SK-N-SH (cell line): ENCODE measurements around the gene TULP4. TPM values are rescaled to one million over a fixed set of nuclear protein-coding genes. Genes with fewer than 3 reads are reported as not detected.

ENCODE experiments used
- CTCF ChIA-PET: fragments of 300-600, 350-600 bp; formaldehyde crosslinking; extraction: SDS; loops from one replicate; lab custom pipeline; 2021; lab: Yijun Ruan, JAX
- POLR2A ChIA-PET: fragments of 350-600 bp; sonication (Branson Sonifier 250); formaldehyde crosslinking; extraction: SDS; loops from one replicate; lab custom pipeline; 2020; ENCODE audit warnings: antibody characterized with exemption, inconsistent platforms; lab: Yijun Ruan, JAX
- DNase-seq: peaks from one replicate; pipeline ENCODE4 v3.0.0; 2012
- H2AFZ ChIP-seq: fragments of 200-600 bp; sonication (generic); 2 replicates; pipeline ENCODE4 v1.8.1; 2016; ENCODE audit warnings: antibody characterized with exemption, mild to moderate bottlenecking, low read depth
- H3F3A ChIP-seq: fragments of 200-600 bp; sonication (generic); replicated peaks from 2 replicates; pipeline ENCODE3; 2016; ENCODE audit warnings: antibody characterized with exemption, mild to moderate bottlenecking; ENCODE audit not compliant: insufficient read depth
- H3K27ac ChIP-seq, 2 experiments: fragments of 200-500 bp in 1 of 2; fragments of 200-600 bp in 1 of 2; sonication (Bioruptor generic) in 1 of 2; sonication (generic), shearing (Covaris generic) in 1 of 2; 2 replicates each; pipeline versions ENCODE4 v1.5.1 to v1.6.1; 2014 to 2016; ENCODE audit warnings: low read depth in 2 of 2, inconsistent platforms in 1 of 2, low read length in 1 of 2, mild to moderate bottlenecking in 1 of 2, mixed read lengths in 1 of 2
- H3K27me3 ChIP-seq: fragments of 200-600 bp; sonication (generic), shearing (Covaris generic); 2 replicates; pipeline ENCODE4 v1.6.1; 2016; ENCODE audit warnings: mixed run types; ENCODE audit not compliant: insufficient read depth
- H3K36me3 ChIP-seq, 2 experiments: fragments of 200-500 bp in 1 of 2; fragments of 200-600 bp in 1 of 2; sonication (Bioruptor generic) in 1 of 2; sonication (generic) in 1 of 2; replicated peaks in 1 of 2; 2 replicates each; pipeline versions ENCODE3 to v1.5.1; 2014 to 2016; ENCODE audit warnings: low read length in 1 of 2, mild to moderate bottlenecking in 1 of 2; ENCODE audit not compliant: insufficient read depth in 2 of 2, control insufficient read depth in 1 of 2
- H3K4me1 ChIP-seq, 2 experiments: fragments of 200-500 bp in 1 of 2; fragments of 200-600 bp in 1 of 2; sonication (Bioruptor generic) in 1 of 2; sonication (generic), shearing (Covaris generic) in 1 of 2; 2 replicates each; pipeline versions ENCODE4 v1.5.1 to v1.6.1; 2014 to 2016; ENCODE audit warnings: low read depth in 1 of 2, low read length in 1 of 2, mixed run types in 1 of 2; ENCODE audit not compliant: insufficient read depth in 2 of 2, control insufficient read depth in 1 of 2
- H3K4me2 ChIP-seq: fragments of 200-600 bp; sonication (generic), shearing (Covaris generic); 2 replicates; pipeline ENCODE4 v1.6.1; 2017; ENCODE audit warnings: mixed run types
- H3K4me3 ChIP-seq, 2 experiments: fragments of 200-500 bp in 1 of 2; fragments of 200-600 bp in 1 of 2; sonication (Bioruptor generic) in 1 of 2; sonication (generic), shearing (Covaris generic) in 1 of 2; 2 replicates each; pipeline versions ENCODE4 v1.5.1 to v1.8.1; 2014 to 2016; ENCODE audit warnings: low read depth in 2 of 2, inconsistent platforms in 1 of 2, low read length in 1 of 2, mild to moderate bottlenecking in 1 of 2, mixed read lengths in 1 of 2, moderate library complexity in 1 of 2
- H3K79me2 ChIP-seq: fragments of 200-600 bp; sonication (generic); 2 replicates; pipeline ENCODE4 v1.8.1; 2017; ENCODE audit warnings: mild to moderate bottlenecking; ENCODE audit not compliant: insufficient read depth
- H3K9ac ChIP-seq: fragments of 200-600 bp; sonication (generic); 2 replicates; pipeline ENCODE4 v1.6.1; 2017; ENCODE audit warnings: mixed run types
- H3K9me2 ChIP-seq: fragments of 200-600 bp; sonication (generic); 2 replicates; pipeline ENCODE4 v1.6.1; 2017; ENCODE audit warnings: mixed run types
- H3K9me3 ChIP-seq: fragments of 200-600 bp; sonication (generic); 2 replicates; pipeline ENCODE4 v1.6.1; 2017; ENCODE audit warnings: mixed run types, mild to moderate bottlenecking, moderate library complexity
- H4K20me1 ChIP-seq: fragments of 200-600 bp; sonication (generic); 2 replicates; pipeline ENCODE4 v1.6.1; 2017; ENCODE audit warnings: mild to moderate bottlenecking, mixed run types; ENCODE audit not compliant: insufficient read depth
- CHD2 ChIP-seq: fragments of 150-350 bp; IDR thresholded peaks from 2 replicates; pipeline ENCODE4 v1.6.1; 2018; ENCODE audit warnings: low read length; ENCODE audit not compliant: partially characterized antibody
- ELF1 ChIP-seq: IDR thresholded peaks from 2 replicates; pipeline ENCODE4 v1.4.0; 2012
- EP300 ChIP-seq, 2 experiments: IDR thresholded peaks; 2 replicates each; pipeline versions ENCODE4 v1.4.0 to v1.6.1; 2012; ENCODE audit warnings: borderline replicate concordance in 1 of 2, low read depth in 1 of 2, low read length in 1 of 2
- EZH2phosphoT487 ChIP-seq: fragments of 200-600 bp; sonication (generic); IDR thresholded peaks from 2 replicates; pipeline ENCODE4 v1.6.1; 2017; ENCODE audit warnings: low read depth, mixed run types, mild to moderate bottlenecking, antibody characterized with exemption, moderate library complexity, borderline replicate concordance
- FOXJ3 ChIP-seq: sonication (generic); formaldehyde crosslinking; IDR thresholded peaks from 2 replicates; pipeline ENCODE4 v1.5.1; 2020; ENCODE audit warnings: mild to moderate bottlenecking, missing genetic modification reagents
- GABPA ChIP-seq: IDR thresholded peaks from 2 replicates; pipeline ENCODE4 v1.4.0; 2012; ENCODE audit warnings: low read depth, mild to moderate bottlenecking
- MEF2A ChIP-seq: IDR thresholded peaks from 2 replicates; pipeline ENCODE4 v1.4.0; 2012; ENCODE audit warnings: low read depth, borderline replicate concordance
- MXI1 ChIP-seq: IDR thresholded peaks from 2 replicates; pipeline ENCODE4 v1.6.1; 2012; ENCODE audit warnings: mild to moderate bottlenecking, low read depth, low read length, improper control_type of control experiment
- NRF1 ChIP-seq: IDR thresholded peaks from 2 replicates; pipeline ENCODE4 v1.6.1; 2012; ENCODE audit warnings: low read depth, mild to moderate bottlenecking, low read length
- RFX5 ChIP-seq: IDR thresholded peaks from 2 replicates; pipeline ENCODE4 v1.6.1; 2012; ENCODE audit warnings: mild to moderate bottlenecking, improper control_type of control experiment, low read length
- RXRA ChIP-seq: IDR thresholded peaks from 2 replicates; pipeline ENCODE4 v1.4.0; 2012; ENCODE audit warnings: low read depth, mild to moderate bottlenecking, borderline replicate concordance
- SIN3A ChIP-seq: IDR thresholded peaks from 2 replicates; pipeline ENCODE4 v1.6.1; 2012; ENCODE audit warnings: low read depth, mild to moderate bottlenecking, low read length, moderate library complexity, borderline replicate concordance
- SMC3 ChIP-seq: IDR thresholded peaks from 2 replicates; pipeline ENCODE4 v1.6.1; 2012; ENCODE audit warnings: low read depth, low read length, improper control_type of control experiment
- TEAD4 ChIP-seq: IDR thresholded peaks from 2 replicates; pipeline ENCODE4 v1.4.0; 2012; ENCODE audit warnings: mild to moderate bottlenecking, borderline replicate concordance; ENCODE audit not compliant: insufficient read depth
- YY1 ChIP-seq: IDR thresholded peaks from 2 replicates; pipeline ENCODE4 v1.4.0; 2012; ENCODE audit warnings: low read depth, mild to moderate bottlenecking
- WGBS: methylation state at CpG from one replicate; pipeline ENCODE4 v1.1.6; 2017; ENCODE audit warnings: low lambda C conversion rate; 5-methylcytosine and 5-hydroxymethylcytosine counted together
- polyA plus RNA-seq, 3 experiments: library from polyadenylated mRNA; depleted of rRNA; stranded (reverse); fragments of >200 nt; gene quantifications; 2 replicates each; pipeline ENCODE4 v1.2.3, GENCODE V29; 2012
- TF ChIP-seq, protein P1 (sequence below): IDR thresholded peaks from 2 replicates; pipeline ENCODE4 v1.4.0; 2012; ENCODE audit warnings: low read depth, borderline replicate concordance
- TF ChIP-seq, protein P2 (sequence below): IDR thresholded peaks from 2 replicates; pipeline ENCODE4 v1.6.1; 2012; ENCODE audit warnings: mild to moderate bottlenecking, low read depth, low read length, moderate library complexity
- TF ChIP-seq, protein P3 (sequence below): IDR thresholded peaks from 2 replicates; pipeline ENCODE4 v1.4.0; 2012; ENCODE audit warnings: low read depth

TULP4 gene
- polyA plus RNA-seq, 1 of the 3 experiments (the other 2 are of a cell fraction), result 5.9 TPM

DNA sequence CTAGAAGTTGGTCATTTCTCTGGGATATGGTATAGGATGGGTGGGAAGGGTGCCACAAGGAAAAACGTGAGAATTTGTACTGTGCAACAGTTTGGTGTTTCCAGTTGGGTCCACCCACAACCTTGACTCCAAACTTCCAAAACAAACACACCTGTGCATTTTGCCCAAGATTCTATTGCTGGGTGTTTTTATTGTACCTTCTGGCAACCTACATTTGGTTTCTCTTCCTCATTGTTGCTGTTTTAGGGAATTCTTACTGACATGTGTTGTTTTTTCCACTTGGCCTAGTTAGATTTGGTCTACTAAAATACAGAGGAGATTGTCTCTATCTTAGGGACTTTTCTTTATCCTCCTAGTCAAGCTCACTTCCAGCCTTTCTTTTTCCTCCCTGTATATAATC is 16.7 kb downstream of the TULP4 start:
- POLR2A ChIA-PET, result no interaction called here
- Histone ChIP-seq H3K36me3 (peaks cover 0 to 13% of the 10 kb centered on the region in 2 experiments), H3K27me3 (no peaks in the 10 kb centered on the region), H3K27ac (no peak overlapping the region), H3K4me2 (no peak overlapping the region), H3K4me3 (no peak overlapping the region), H3K4me1 (peaks cover 0 to 3% of the 10 kb centered on the region in 2 experiments; a peak in 2 of 4 replicates), H3K9ac (no peak overlapping the region), H3F3A (peaks cover under 1% of the 10 kb centered on the region), H3K9me2 (no peaks in the 10 kb centered on the region), H3K9me3 (0 out of 2 replicates have a peak, but pooled peaks cover 4% of the 10 kb centered on the region), H3K79me2 (peaks cover 72% of the 10 kb centered on the region), H2AFZ (no peak overlapping the region), H4K20me1 (peaks cover 5% of the 10 kb centered on the region)
- CTCF ChIA-PET, result interaction anchor here (1.7 kb wide), 1 partner anchor 72 kb away, joined by 3 read pairs; no protein-coding TSS in a partner anchor
- 6% methylated on average over 1 of the region's 1 CpG for WGBS
- TF ChIP-seq EP300 (IDR thresholded peaks at IDR 0.05; ENCODE audit: borderline replicate concordance in 1 of 2, low read depth in 1 of 2, low read length in 1 of 2), result no peak
- no peak for DNase-seq

DNA sequence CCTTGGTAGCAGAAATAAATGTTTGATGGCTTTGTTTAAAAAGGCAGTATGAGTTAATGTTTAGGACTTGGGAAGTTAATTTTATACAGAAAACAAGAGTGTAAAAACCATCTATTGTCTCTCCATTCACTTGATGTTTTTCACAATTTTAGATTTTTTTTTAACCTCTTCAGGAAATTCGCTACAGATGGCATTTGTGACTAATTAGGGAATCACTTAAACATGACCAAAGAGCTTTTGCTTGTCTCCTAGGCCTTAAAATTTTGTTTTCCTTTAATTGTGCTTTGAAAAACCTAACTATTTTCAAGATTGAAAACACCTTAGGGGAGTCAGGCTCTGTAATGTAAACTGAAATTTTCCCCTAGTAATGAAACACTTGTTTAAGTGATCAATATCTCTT is 17.3 kb downstream of the TULP4 start:
- Histone ChIP-seq H3K9ac (no peak overlapping the region), H3K36me3 (peaks cover 0 to 16% of the 10 kb centered on the region in 2 experiments), H3K27ac (no peak overlapping the region), H3K4me3 (no peak overlapping the region), H3K9me3 (0 out of 2 replicates have a peak, but pooled peaks cover 4% of the 10 kb centered on the region), H3K27me3 (no peaks in the 10 kb centered on the region), H2AFZ (no peak overlapping the region), H3K4me2 (no peak overlapping the region), H4K20me1 (no peaks in the 10 kb centered on the region; the same call in 1 of the 2 replicates), H3K9me2 (no peaks in the 10 kb centered on the region), H3F3A (no peaks in the 10 kb centered on the region), H3K79me2 (peaks cover 70% of the 10 kb centered on the region), H3K4me1 (no peaks in the 10 kb centered on the region; a peak in 1 of 4 replicates)
- ChIA-PET POLR2A (no interaction called here), CTCF (interaction anchor here (1.7 kb wide), 1 partner anchor 71 kb away, joined by 3 read pairs; no protein-coding TSS in a partner anchor)
- no peak for TF ChIP-seq MXI1
- TF ChIP-seq, protein P1, sequence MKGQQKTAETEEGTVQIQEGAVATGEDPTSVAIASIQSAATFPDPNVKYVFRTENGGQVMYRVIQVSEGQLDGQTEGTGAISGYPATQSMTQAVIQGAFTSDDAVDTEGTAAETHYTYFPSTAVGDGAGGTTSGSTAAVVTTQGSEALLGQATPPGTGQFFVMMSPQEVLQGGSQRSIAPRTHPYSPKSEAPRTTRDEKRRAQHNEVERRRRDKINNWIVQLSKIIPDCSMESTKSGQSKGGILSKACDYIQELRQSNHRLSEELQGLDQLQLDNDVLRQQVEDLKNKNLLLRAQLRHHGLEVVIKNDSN, result no peak
- TF ChIP-seq GABPA, result no peak
- TF ChIP-seq NRF1, result no peak
- TF ChIP-seq, protein P2, sequence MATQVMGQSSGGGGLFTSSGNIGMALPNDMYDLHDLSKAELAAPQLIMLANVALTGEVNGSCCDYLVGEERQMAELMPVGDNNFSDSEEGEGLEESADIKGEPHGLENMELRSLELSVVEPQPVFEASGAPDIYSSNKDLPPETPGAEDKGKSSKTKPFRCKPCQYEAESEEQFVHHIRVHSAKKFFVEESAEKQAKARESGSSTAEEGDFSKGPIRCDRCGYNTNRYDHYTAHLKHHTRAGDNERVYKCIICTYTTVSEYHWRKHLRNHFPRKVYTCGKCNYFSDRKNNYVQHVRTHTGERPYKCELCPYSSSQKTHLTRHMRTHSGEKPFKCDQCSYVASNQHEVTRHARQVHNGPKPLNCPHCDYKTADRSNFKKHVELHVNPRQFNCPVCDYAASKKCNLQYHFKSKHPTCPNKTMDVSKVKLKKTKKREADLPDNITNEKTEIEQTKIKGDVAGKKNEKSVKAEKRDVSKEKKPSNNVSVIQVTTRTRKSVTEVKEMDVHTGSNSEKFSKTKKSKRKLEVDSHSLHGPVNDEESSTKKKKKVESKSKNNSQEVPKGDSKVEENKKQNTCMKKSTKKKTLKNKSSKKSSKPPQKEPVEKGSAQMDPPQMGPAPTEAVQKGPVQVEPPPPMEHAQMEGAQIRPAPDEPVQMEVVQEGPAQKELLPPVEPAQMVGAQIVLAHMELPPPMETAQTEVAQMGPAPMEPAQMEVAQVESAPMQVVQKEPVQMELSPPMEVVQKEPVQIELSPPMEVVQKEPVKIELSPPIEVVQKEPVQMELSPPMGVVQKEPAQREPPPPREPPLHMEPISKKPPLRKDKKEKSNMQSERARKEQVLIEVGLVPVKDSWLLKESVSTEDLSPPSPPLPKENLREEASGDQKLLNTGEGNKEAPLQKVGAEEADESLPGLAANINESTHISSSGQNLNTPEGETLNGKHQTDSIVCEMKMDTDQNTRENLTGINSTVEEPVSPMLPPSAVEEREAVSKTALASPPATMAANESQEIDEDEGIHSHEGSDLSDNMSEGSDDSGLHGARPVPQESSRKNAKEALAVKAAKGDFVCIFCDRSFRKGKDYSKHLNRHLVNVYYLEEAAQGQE, result no peak
- TF ChIP-seq SIN3A, result no peak
- TF ChIP-seq TEAD4, result no peak
- TF ChIP-seq FOXJ3, result no peak
- TF ChIP-seq MEF2A, result no peak
- no peak for TF ChIP-seq ELF1
- TF ChIP-seq EZH2phosphoT487, result no peak
- TF ChIP-seq, protein P3, sequence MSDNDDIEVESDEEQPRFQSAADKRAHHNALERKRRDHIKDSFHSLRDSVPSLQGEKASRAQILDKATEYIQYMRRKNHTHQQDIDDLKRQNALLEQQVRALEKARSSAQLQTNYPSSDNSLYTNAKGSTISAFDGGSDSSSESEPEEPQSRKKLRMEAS, result no peak
- TF ChIP-seq RFX5, result no peak
- no peak for TF ChIP-seq SMC3
- no peak for TF ChIP-seq CHD2
- no peak for TF ChIP-seq RXRA
- no peak for TF ChIP-seq YY1
- DNase-seq, result no peak
- WGBS, result 97% methylated on average over 1 of the region's 1 CpG
